ENCODE measurements around the gene SLC35F5.

GRCh38 chr2:113709022-113709421 is 47.4 kb downstream of the SLC35F5 start:
- TF ChIP-seq CTCF (IDR thresholded peaks at IDR 0.05) = no peak
- no peak for TF ChIP-seq POLR2A (IDR thresholded peaks at IDR 0.05)

Measured in right lobe of liver (tissue), 4 donors.